Stimulated activated naive CD8-positive, alpha-beta T cell treated with anti-CD3 and anti-CD28 coated beads, Interleukin-15, Interleukin-2, amounts not matched to agents 100 ng/mL and 50 ng/mL, for 24 hours (primary cell): ENCODE data around the gene ORC6.
"Not testable (repeated sequence)": the region's sequence is repeated elsewhere in the genome, so short reads cannot be mapped to it uniquely, and the experiment has no call there.

Source experiments
- H3K27ac Mint-ChIP-seq: one replicate; pipeline ENCODE4 v1.8.0; 2021; ENCODE audit warnings: mild to moderate bottlenecking, mixed read lengths
- H3K27me3 Mint-ChIP-seq: one replicate; pipeline ENCODE4 v1.8.0; 2021; ENCODE audit warnings: mixed read lengths
- H3K36me3 Mint-ChIP-seq: one replicate; pipeline ENCODE4 v1.8.0; 2021; ENCODE audit warnings: low read depth, mixed read lengths
- H3K4me1 Mint-ChIP-seq: one replicate; pipeline ENCODE4 v1.8.0; 2021; ENCODE audit warnings: low read depth, mixed read lengths
- H3K4me3 Mint-ChIP-seq: one replicate; pipeline ENCODE4 v1.8.0; 2021; ENCODE audit warnings: mild to moderate bottlenecking, mixed read lengths
- H3K9me3 Mint-ChIP-seq: one replicate; pipeline ENCODE4 v1.8.0; 2021; ENCODE audit warnings: mixed read lengths

Gene ORC6

GRCh38 chr16:46689365-46690280 is at the start of gene ORC6:
ORC6 (plus strand) TSS chr16:46689659; CDS start chr16:46689706, 47 bp downstream.
- Mint-ChIP-seq H3K27ac (no peak within 1 kb of the TSS), H3K36me3 (peaks cover 24% of the 10 kb centered on the region), H3K4me3 (no peak within 1 kb of the TSS), H3K27me3 (no peaks in the 10 kb centered on the region), H3K4me1 (peaks cover 32% of the 10 kb centered on the region), H3K9me3 (no peaks in the 10 kb centered on the region)

- Mint-ChIP-seq H3K27ac (no peak overlapping the region), H3K27me3 (no peaks in the 10 kb centered on the region), H3K9me3 (peaks cover 2% of the 10 kb centered on the region), H3K36me3 (peaks cover 11% of the 10 kb centered on the region), H3K4me3 (no peak overlapping the region), H3K4me1 (no peaks in the 10 kb centered on the region)
Observed at GRCh38 chr16:46648656-46649055, 40.8 kb upstream of the ORC6 start.

- Mint-ChIP-seq H3K36me3 (peaks cover under 1% of the 10 kb centered on the region), H3K27me3 (no peaks in the 10 kb centered on the region), H3K9me3 (no peaks in the 10 kb centered on the region), H3K27ac (no peak overlapping the region), H3K4me1 (no peaks in the 10 kb centered on the region), H3K4me3 (no peak overlapping the region)
Observed at GRCh38 chr16:46649588-46650253, 39.7 kb upstream of the ORC6 start.

GRCh38 chr16:46650254-46650623 is 39.2 kb upstream of the ORC6 start:
- Mint-ChIP-seq H3K27ac (no peak overlapping the region), H3K4me1 (no peaks in the 10 kb centered on the region), H3K27me3 (no peaks in the 10 kb centered on the region), H3K36me3 (peaks cover 2% of the 10 kb centered on the region), H3K9me3 (no peaks in the 10 kb centered on the region), H3K4me3 (no peak overlapping the region)

GRCh38 chr16:46651305-46651704 is 38.2 kb upstream of the ORC6 start:
- H3K27me3 Mint-ChIP-seq: no peaks in the 10 kb centered on the region
- H3K4me1 Mint-ChIP-seq: no peaks in the 10 kb centered on the region
- no peak overlapping the region for H3K4me3 Mint-ChIP-seq
- no peaks in the 10 kb centered on the region for H3K9me3 Mint-ChIP-seq
- H3K27ac Mint-ChIP-seq: no peak overlapping the region
- H3K36me3 Mint-ChIP-seq: peaks cover 13% of the 10 kb centered on the region

- Mint-ChIP-seq H3K27ac (peak overlapping the region; percentile 90), H3K4me1 (peaks cover 23% of the 10 kb centered on the region), H3K9me3 (no peaks in the 10 kb centered on the region), H3K4me3 (peak overlapping the region; percentile 20), H3K27me3 (no peaks in the 10 kb centered on the region), H3K36me3 (peaks cover 62% of the 10 kb centered on the region)
Observed at GRCh38 chr16:46658925-46659324, 30.5 kb upstream of the ORC6 start.

GRCh38 chr16:46662123-46662522 is 27.3 kb upstream of the ORC6 start:
- Mint-ChIP-seq H3K9me3 (no peaks in the 10 kb centered on the region), H3K4me1 (peaks cover 23% of the 10 kb centered on the region), H3K27ac (peak overlapping the region; percentile 15), H3K36me3 (peaks cover 73% of the 10 kb centered on the region), H3K27me3 (no peaks in the 10 kb centered on the region), H3K4me3 (no peak overlapping the region)

- Mint-ChIP-seq H3K4me1 (no peaks in the 10 kb centered on the region), H3K36me3 (peaks cover 68% of the 10 kb centered on the region), H3K4me3 (no peak overlapping the region), H3K27me3 (no peaks in the 10 kb centered on the region), H3K27ac (peak overlapping the region; percentile 38), H3K9me3 (no peaks in the 10 kb centered on the region)
Observed at GRCh38 chr16:46673320-46674013, 16.0 kb upstream of the ORC6 start.

GRCh38 chr16:46677943-46678342 is 11.5 kb upstream of the ORC6 start:
- not testable (repeated sequence) for H3K9me3 Mint-ChIP-seq, H3K27me3 Mint-ChIP-seq, H3K4me3 Mint-ChIP-seq, H3K4me1 Mint-ChIP-seq, H3K27ac Mint-ChIP-seq
- peaks cover 56% of the 10 kb centered on the region for H3K36me3 Mint-ChIP-seq

- Mint-ChIP-seq H3K4me1 (peaks cover 27% of the 10 kb centered on the region), H3K36me3 (peaks cover 28% of the 10 kb centered on the region)
- H3K27me3 Mint-ChIP-seq, H3K27ac Mint-ChIP-seq, H3K9me3 Mint-ChIP-seq, H3K4me3 Mint-ChIP-seq: not testable (repeated sequence)
Observed at GRCh38 chr16:46681867-46682266, 7.6 kb upstream of the ORC6 start.

- no peaks in the 10 kb centered on the region for H3K27me3 Mint-ChIP-seq
- H3K4me1 Mint-ChIP-seq: peaks cover 41% of the 10 kb centered on the region
- no peak overlapping the region for H3K4me3 Mint-ChIP-seq
- no peak overlapping the region for H3K27ac Mint-ChIP-seq
- no peaks in the 10 kb centered on the region for H3K9me3 Mint-ChIP-seq
- peaks cover 10% of the 10 kb centered on the region for H3K36me3 Mint-ChIP-seq
Observed at GRCh38 chr16:46686815-46687473, 2.5 kb upstream of the ORC6 start.

GRCh38 chr16:46687486-46687885 is 2.0 kb upstream of the ORC6 start:
- no peaks in the 10 kb centered on the region for H3K27me3 Mint-ChIP-seq
- peaks cover 15% of the 10 kb centered on the region for H3K36me3 Mint-ChIP-seq
- H3K9me3 Mint-ChIP-seq: no peaks in the 10 kb centered on the region
- peaks cover 41% of the 10 kb centered on the region for H3K4me1 Mint-ChIP-seq
- H3K27ac Mint-ChIP-seq: no peak overlapping the region
- no peak overlapping the region for H3K4me3 Mint-ChIP-seq

- peaks cover 41% of the 10 kb centered on the region for H3K4me1 Mint-ChIP-seq
Observed at GRCh38 chr16:46688101-46688653, 1.3 kb upstream of the ORC6 start.

GRCh38 chr16:46688654-46689364 is 650 bp upstream of the ORC6 start, which contains the start of gene VPS35:
VPS35 (minus strand) TSS chr16:46689178; CDS start chr16:46689133, 45 bp downstream.
- H3K27me3 Mint-ChIP-seq: no peaks in the 10 kb centered on the region
- no peak within 1 kb of the TSS for H3K4me3 Mint-ChIP-seq
- H3K27ac Mint-ChIP-seq: no peak within 1 kb of the TSS
- H3K4me1 Mint-ChIP-seq: peaks cover 40% of the 10 kb centered on the region
- no peaks in the 10 kb centered on the region for H3K9me3 Mint-ChIP-seq
- peaks cover 23% of the 10 kb centered on the region for H3K36me3 Mint-ChIP-seq

More at GRCh38 chr16:46688101-46688653, 1.3 kb upstream of the ORC6 start:
- Mint-ChIP-seq H3K4me3 (no peak overlapping the region), H3K27me3 (no peaks in the 10 kb centered on the region), H3K9me3 (no peaks in the 10 kb centered on the region), H3K27ac (no peak overlapping the region), H3K36me3 (peaks cover 19% of the 10 kb centered on the region)
